AG10803 (cell line): ENCODE data around the gene SLC12A8.

ENCODE experiments used
- DNase-seq: peaks from one replicate; pipeline ENCODE4 v3.0.0; 2010; ENCODE audit warnings: low read depth
- H3K4me3 ChIP-seq: 2 replicates; pipeline ENCODE4 v1.5.1; 2011; ENCODE audit warnings: mild to moderate bottlenecking, low read length, control low read depth
- CTCF ChIP-seq: conservative IDR thresholded peaks from 2 replicates; pipeline ENCODE4 v1.5.1; 2011; ENCODE audit warnings: mild to moderate bottlenecking, low read length, control low read depth, inconsistent platforms

Gene SLC12A8

GRCh38 chr3:125140011-125140817 is 72.3 kb downstream of the SLC12A8 start:
- no peak for TF ChIP-seq CTCF
- no peak overlapping the region; the same call in 1 of the 2 replicates for H3K4me3 ChIP-seq
- DNase-seq: peak; percentile 85

GRCh38 chr3:125139386-125139785 is 73.2 kb downstream of the SLC12A8 start:
- no peak for TF ChIP-seq CTCF
- H3K4me3 ChIP-seq: no peak overlapping the region
- DNase-seq: no peak

GRCh38 chr3:125137358-125138033 is 75.1 kb downstream of the SLC12A8 start:
- no peak overlapping the region for H3K4me3 ChIP-seq
- peak; percentile 67 for DNase-seq
- TF ChIP-seq CTCF: no peak

GRCh38 chr3:125136966-125137357 is 75.6 kb downstream of the SLC12A8 start:
- TF ChIP-seq CTCF: no peak
- H3K4me3 ChIP-seq: no peak overlapping the region
- DNase-seq: no peak

GRCh38 chr3:125136515-125136914 is 76.0 kb downstream of the SLC12A8 start:
- DNase-seq: no peak
- TF ChIP-seq CTCF: no peak
- H3K4me3 ChIP-seq: no peak overlapping the region

GRCh38 chr3:125134952-125135351 is 77.6 kb downstream of the SLC12A8 start:
- TF ChIP-seq CTCF: no peak
- no peak for DNase-seq
- no peak overlapping the region for H3K4me3 ChIP-seq

GRCh38 chr3:125132815-125133214 is 79.7 kb downstream of the SLC12A8 start:
- TF ChIP-seq CTCF: no peak
- H3K4me3 ChIP-seq: no peak overlapping the region
- DNase-seq: no peak
